SHP77 treated with DMSO at 0.1 percent for 48 hours (cell line): ENCODE measurements around the gene MSH2.
"Not testable (repeated sequence)": the region's sequence is repeated elsewhere in the genome, so short reads cannot be mapped to it uniquely, and the experiment has no call there.

Experiments used
- DNase-seq: peaks from one replicate; lab custom pipeline; 2025; lab: John Stamatoyannopoulos, UW

Gene MSH2

GRCh38 chr2:47407976-47408375 lies 5.0 kb downstream of the MSH2 start:
- DNase-seq = not testable (repeated sequence)

- no peak for DNase-seq
These were observed 11.9 kb downstream of the MSH2 start for GRCh38 chr2:47414682-47415458.

- no peak for DNase-seq
These were observed 17.3 kb downstream of the MSH2 start for GRCh38 chr2:47420214-47420613.

GRCh38 chr2:47420683-47421082 lies 17.7 kb downstream of the MSH2 start:
- not testable (repeated sequence) for DNase-seq

DNA sequence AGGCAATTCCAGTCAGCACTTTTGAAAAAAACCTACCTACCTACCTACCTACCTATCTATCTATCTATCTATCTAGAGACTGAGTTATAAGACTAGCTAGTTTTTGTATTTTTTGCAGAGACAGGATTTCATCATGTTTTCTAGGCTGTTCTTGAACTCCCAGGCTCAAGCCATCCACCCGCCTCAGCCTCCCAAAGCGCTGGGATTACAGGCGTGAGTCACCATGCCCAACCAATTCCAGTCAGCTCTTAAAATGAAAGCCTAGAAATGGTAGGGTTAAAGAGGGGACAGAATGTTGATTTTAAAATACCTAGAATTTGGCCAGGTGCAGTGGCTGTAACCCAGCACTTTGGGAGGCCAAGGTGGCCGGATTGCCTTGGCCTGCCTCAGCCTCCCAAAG lies 19.1 kb downstream of the MSH2 start:
- no peak for DNase-seq

GRCh38 chr2:47422560-47422959 lies 19.6 kb downstream of the MSH2 start:
- DNase-seq = no peak

- DNase-seq = no peak
These were observed 23.8 kb downstream of the MSH2 start for GRCh38 chr2:47426786-47427185.

GRCh38 chr2:47429795-47430194 lies 26.8 kb downstream of the MSH2 start:
- no peak for DNase-seq

DNA sequence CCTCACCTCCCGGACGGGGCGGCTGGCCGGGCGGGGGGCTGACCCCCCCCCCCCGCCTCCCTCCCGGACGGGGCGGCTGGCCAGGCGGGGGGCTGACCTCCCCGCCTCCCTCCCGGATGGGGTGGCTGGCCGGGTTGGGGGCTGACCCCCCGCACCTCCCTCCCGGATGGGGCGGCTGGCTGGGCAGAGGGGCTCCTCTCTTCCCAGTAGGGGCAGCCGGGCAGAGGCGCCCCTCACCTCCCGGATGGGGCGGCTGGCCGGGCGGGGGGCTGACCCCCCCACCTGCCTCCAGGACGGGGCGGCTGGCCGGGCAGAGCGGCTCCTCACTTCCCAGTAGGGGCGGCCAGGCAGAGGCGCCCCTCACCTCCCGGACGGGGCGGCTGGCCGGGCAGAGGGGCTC lies 30.1 kb downstream of the MSH2 start:
- DNase-seq = not testable (repeated sequence)

DNA sequence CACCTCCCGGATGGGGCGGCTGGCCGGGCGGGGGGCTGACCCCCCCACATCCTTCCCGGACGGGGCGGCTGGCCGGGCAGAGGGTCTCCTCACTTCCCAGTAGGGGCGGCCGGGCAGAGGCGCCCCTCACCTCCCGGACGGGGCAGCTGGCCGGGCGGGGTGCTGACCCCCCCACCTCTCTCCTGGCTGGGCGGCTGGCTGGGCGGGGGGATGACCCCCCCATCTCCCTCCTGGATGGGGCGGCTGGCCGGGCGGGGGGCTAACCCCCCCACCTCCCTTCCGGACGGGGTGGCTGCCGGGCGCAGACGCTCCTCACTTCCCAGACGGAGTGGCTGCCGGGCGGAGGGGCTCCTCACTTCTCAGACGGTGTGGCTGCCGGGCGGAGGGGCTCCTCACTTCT lies 30.5 kb downstream of the MSH2 start:
- DNase-seq = not testable (repeated sequence)

GRCh38 chr2:47437287-47437686 lies 34.3 kb downstream of the MSH2 start:
- no peak for DNase-seq

- DNase-seq = no peak
These were observed 35.1 kb downstream of the MSH2 start for GRCh38 chr2:47438106-47438505.

DNA sequence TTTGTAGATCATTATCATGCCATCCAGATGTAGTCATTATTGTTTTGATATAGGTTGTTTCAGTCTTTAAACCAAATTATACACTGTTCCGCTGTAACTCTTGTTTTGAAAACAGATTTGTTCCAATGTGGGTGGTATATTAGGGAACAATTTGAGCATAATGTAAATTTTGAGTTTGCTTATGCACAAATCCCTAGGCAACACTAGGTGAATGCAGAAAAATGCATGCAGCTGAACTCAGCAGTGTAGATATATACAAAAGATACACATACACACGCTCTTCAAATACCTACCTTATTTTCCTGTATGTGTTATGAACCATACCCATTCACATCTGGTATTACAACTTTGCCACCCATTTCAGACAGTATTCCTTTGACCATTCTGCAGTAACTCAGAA lies 35.8 kb downstream of the MSH2 start:
- DNase-seq = no peak

GRCh38 chr2:47451790-47452189 lies 48.8 kb downstream of the MSH2 start:
- no peak for DNase-seq

- no peak for DNase-seq
These were observed 49.8 kb downstream of the MSH2 start for GRCh38 chr2:47452761-47453160.

DNA sequence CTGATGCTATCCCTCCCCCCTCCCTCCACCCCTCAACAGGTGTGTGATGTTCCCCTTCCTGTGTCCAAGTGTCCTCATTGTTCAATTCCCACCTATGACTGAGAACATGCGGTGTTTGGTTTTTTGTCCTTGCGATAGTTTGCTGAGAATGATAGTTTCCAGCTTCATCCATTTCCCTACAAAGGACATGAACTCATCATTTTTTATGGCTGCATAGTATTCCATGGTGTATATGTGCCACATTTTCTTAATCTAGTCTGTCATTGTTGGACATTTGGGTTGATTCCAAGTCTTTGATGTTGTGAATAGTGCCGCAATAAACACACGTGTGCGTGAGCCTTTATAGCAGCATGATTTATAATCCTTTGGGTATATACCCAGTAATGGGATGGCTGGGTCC lies 51.9 kb downstream of the MSH2 start:
- not testable (repeated sequence) for DNase-seq

- DNase-seq = no peak
These were observed 52.5 kb downstream of the MSH2 start for GRCh38 chr2:47455411-47455810.

GRCh38 chr2:47456851-47457250 lies 53.9 kb downstream of the MSH2 start:
- no peak for DNase-seq

GRCh38 chr2:47457268-47457667 lies 54.3 kb downstream of the MSH2 start:
- DNase-seq = no peak

- DNase-seq = no peak
These were observed 56.1 kb downstream of the MSH2 start for GRCh38 chr2:47459021-47459420.

DNA sequence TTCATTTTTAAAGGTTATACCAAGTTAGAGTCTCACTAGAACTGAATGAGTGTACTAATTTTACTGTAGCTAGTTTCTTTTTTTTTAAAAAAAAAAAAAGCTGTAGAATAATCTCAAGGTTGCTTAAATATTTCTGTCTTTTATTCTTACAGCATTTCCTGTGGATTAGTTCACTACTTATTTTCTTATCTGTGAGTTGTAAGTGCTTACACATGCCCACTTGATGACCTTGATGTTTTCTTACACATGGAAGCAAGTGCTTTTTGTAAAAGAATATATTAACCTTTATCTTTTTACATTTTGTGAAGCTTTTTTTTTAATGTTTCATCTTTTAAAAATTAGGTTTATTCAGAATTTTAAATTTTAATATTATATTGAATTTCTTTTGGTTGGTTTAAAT lies 57.8 kb downstream of the MSH2 start:
- DNase-seq = no peak

DNA sequence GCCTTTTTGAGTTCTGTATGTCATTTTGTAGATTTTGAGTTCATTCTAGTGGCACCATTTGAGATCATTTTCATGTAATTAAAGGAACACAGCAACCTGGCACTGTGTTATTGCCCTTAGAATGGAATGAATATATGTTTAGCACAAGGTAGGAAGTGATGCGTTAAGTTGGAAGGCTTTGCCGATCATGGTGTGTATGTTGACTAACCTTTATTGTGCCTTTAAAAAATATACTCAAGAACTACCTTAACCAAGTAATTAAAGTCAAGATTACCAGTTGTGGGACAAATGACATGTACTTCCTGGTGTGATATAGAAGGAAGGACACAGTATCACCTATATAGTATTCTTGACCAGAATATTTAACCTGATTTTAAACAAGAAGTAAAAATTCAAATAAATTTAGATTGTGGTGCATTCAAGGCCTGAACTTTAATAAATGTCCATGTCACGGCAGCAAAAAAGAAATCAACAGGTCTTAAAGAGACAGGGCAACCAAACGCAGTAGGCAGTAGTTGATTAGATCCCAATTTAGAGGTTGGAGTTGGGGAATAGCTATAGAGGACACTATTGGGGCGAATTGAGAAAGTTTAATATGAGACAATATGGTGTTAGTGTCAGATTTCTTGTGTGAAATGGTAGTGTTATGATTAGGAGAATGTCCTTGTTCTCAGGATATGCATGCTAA lies 68.6 kb downstream of the MSH2 start:
- no peak for DNase-seq

DNA sequence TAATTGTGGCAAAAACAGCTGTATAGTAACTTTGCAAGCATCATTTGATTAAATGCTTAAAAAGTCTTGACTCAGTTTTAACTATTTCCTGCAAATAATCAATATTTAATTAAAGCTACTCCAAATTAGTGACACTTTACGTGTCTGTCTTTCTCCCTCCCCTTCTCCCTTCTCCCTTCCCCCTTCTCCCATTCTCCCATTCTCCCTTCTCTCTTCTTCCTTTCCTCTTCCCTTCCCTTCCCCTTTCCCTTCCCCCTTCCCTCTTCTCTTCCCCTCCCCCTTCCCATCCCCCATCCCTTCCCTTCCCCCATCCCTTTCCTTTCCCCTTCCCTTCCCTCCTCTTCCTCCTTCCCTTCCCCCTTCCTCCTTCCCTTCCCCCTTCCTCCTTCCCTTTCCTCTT lies 76.9 kb downstream of the MSH2 start:
- DNase-seq = no peak

- DNase-seq = no peak
These were observed 80.2 kb downstream of the MSH2 start for GRCh38 chr2:47483191-47483590.
